GM19455 (cell line): Measurements from ENCODE around the gene PLAGL1.
"Not testable (repeated sequence)": the region's sequence is repeated elsewhere in the genome, so short reads cannot be mapped to it uniquely, and the experiment has no call there.

Experiments
- ATAC-seq: cut with Tn5 transposase; IDR thresholded peaks from one replicate; pipeline ENCODE4 v1.9.1; 2021; ENCODE audit not compliant: unreplicated experiment

PLAGL1 gene

DNA sequence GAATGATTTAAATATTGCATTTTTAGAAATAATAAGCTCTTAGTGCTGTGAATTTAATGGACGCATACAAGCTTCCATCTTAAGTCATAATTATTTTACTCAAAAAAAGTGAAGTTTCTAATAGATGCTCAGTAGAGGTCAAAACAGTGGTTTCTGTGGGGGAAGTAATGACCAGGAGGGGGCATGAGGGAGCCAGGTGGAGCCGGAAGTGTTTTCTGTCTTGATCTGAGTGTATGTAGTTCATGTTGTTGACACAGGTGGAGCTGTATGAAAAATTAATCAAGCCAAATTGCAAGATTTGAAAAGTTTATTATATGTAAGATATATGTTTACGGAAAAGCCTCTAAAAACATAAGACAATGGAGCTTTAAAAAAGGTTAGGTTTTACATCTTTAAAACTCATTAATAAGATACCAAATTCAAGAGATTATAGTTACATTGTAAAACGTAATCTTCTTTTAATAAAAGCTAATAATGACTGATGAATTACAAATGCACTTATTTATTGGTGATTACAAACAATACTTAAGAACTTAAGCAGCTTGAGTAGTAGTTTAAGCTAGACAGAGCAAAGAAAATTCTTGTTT is 68.0 kb downstream of the PLAGL1 start:
- peak; percentile 100 for ATAC-seq

DNA sequence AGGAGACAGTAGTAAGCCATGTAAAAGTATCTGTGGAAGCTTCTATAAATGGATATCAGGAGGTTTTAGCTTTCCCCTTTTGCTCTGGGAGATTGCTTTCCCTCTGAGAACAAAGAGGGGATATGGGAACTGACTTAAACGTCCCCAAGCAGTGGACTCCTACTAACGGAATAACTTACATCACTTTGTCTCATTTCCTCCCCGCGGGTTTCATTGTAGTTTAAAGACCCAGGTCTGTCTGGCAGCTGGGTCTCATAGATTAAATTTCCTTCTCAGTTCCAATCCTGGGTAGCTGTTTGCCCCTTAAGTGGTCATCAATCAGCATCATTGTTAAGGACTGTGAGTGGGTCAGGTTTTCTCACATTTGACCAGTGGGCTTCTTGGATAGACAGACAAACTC is 68.7 kb downstream of the PLAGL1 start:
- no peak for ATAC-seq

DNA sequence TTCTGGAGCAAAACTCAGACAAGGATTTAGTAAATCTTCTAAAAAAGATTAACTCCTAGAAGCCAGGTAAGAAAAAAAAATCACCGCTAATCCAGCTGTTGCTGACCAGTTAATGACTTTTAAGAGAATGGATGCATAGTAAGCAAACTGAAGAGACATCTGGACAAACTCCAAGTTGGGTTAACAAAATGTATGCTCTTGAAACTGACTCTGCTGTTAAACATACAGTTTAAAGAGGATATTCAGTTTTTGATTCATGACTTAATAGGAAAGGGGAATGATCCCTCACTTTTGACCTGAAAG is 70.4 kb downstream of the PLAGL1 start:
- no peak for ATAC-seq

GRCh38 chr6:143936778-143937667 is 71.0 kb downstream of the PLAGL1 start:
- no peak for ATAC-seq

DNA sequence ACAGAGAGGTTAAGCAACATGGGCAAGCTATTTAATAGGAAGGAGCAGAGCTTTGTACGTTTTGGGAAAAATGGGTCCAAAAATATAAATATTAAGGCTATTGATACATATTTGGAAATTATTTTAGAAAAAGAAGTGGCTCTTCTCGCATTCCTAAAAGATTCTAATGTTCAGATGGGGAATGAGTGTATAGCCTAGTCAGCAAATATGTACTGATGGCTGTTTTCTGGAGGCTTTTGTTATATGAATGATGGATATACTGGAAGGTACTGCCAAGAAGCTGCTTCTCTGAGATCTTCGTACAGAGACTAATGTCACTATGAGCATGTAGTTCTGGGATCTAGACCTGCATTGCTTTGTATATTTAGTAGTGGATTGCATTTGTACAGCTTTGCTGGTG is 71.7 kb downstream of the PLAGL1 start:
- ATAC-seq = no peak

DNA sequence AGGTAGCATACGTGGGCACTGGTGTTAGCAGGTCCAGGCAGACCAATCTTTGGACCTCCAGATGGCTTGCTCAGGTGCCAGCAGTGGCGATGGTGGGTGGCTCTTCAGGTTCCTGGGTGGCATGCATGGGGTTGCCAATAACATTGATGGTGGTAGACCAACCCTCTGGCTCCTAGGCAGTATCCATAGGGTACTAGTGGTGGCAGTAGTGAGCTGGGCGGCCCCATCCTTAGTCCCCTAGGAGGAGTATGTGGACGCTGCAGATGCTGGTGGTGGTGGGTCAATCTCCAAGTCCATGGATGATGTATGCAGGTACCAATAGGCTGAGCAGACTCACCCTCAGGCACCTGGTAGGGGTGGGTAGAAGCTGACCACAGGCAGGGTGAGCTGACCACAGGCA is 73.2 kb downstream of the PLAGL1 start:
- no peak for ATAC-seq

DNA sequence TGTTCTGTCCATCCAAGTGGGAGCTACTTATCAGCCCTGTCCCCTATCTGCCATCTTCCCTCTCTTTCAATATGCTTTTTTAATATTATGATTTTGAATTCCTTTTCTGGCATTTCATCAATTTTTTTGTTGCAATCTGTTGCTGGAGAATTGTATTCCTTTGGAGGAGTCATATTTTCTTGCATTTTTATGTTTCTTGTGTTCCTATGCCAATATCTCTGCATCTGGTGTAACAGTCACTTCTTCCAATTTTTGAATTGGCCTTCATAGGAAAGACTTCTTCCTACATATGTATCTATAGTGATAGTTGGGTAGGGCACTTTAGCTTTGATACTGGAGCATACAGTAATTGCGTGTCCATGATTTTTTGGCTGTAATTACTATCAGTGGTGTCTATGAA is 73.7 kb downstream of the PLAGL1 start:
- ATAC-seq = no peak

DNA sequence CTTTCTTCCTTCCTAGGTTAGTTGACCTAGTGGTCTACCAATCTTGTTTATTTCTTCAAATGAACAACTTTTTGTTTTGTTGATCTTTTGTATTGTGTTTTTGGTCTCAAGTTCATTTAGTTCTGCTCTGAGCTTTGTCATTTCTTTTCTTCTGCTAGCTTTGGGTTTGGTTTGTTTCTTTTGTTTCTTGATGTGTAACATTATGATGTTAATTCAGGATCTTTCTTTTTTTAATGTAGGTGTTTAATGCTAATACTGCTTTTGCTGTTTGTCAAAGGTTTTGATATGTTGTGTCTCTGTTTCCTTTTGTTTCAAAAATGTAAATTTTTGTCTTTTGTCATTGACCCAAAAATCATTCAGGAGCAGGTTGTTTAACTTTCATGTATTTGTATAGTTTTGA is 78.1 kb downstream of the PLAGL1 start:
- ATAC-seq = no peak

GRCh38 chr6:143928853-143929252 is 79.2 kb downstream of the PLAGL1 start:
- no peak for ATAC-seq

DNA sequence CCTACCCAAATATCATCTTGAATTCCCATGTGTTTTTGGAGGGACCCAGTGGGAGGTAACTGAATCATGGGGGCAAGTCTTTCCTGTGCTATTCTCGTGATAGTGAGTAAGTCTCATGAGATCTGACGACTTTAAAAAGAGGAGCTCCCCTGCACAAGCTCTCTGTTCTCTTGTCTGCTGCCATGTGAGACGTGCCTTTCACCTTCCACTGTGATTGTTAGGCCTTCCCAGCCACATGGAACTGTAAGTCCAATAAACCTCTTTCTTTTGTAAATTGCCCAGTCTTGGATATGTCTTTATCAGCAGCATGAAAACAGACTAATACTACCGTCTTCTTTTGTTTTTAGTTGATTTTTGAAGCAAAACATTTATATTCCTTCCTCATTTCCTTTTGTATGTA is 91.0 kb downstream of the PLAGL1 start:
- ATAC-seq = not testable (repeated sequence)

GRCh38 chr6:143912671-143913070 is 95.4 kb downstream of the PLAGL1 start:
- ATAC-seq = no peak

DNA sequence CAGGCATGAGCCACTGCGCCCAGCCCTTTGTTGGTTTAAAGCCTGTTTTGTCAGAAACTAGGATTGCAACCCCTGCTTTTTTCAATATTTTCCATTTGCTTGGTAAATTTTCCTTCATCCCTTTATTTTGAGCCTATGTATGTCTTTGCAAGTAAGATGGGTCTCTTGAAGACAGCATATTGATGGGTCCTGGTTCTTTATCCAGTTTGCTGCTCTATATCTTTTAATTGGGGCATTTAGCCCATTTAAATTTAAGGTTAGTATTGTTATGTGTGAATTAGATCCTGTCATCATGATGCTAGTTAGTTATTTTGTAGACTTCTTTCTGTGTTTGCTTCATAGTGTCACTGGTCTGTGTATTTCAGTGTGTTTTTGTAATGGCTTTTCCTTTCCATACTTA is 97.0 kb downstream of the PLAGL1 start:
- no peak for ATAC-seq

GRCh38 chr6:143902827-143903226 is 105.2 kb downstream of the PLAGL1 start:
- ATAC-seq = no peak

DNA sequence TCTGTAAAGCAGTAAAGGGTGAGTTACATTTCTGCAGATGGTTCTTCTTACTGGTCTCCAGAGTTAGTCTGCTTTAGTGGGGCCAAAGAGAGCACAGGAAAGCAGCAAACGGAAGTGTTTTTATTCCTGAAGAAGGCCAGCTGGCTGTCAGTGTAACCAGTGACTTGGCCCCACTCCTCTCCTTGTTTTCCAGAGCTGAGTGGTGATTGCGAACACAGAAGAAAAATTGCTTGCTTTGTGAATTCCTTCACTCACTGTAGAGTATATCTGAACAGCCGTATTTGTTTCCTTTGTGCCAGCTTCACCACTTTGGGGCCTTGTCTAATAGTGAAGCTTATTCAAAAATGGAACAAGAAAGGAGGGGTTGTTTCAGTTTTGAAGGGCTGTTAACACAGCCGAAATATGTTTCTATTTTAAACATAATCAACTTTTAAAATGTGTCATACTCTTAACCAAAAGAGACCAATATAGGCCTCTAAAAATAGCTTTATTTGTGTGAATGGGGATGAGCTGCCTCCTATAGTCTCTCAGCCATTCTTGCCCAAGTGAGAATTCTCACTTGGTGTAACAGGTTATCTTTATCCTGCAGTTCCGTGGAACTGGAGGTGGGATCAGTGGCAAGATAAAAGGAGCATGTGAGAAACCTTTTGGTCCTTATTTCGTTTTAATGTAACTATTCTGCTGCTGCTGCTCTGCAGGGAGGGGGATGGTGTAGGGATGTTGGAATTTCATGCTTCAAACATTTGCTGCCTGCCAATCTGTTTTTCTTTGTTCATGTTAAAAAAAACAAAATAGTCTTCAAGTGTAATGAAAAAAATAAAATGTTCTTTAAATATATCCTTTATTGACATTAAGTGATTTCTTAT is 105.9 kb downstream of the PLAGL1 start:
- ATAC-seq = peak; percentile 97

DNA sequence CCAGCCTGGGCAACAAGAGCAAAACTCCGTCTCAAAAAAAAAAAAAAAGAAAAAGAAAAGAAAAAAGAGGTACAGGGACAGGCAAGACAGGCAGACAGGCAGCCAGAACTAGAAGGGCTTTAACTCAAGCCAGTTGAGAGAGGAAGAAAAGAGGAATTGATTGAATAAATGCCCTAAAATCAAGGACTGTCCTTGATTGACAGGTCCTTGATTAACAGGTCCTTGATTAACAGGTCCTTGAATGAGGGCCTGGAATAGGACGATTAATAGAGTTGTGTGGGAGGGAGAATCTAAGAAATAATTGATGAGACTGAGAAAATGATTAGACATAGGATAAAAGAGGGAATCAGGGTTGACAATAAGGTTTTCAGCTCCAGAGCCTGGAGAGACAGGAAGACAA is 107.7 kb downstream of the PLAGL1 start:
- ATAC-seq = no peak

GRCh38 chr6:143896126-143896860 is 111.8 kb downstream of the PLAGL1 start:
- no peak for ATAC-seq

DNA sequence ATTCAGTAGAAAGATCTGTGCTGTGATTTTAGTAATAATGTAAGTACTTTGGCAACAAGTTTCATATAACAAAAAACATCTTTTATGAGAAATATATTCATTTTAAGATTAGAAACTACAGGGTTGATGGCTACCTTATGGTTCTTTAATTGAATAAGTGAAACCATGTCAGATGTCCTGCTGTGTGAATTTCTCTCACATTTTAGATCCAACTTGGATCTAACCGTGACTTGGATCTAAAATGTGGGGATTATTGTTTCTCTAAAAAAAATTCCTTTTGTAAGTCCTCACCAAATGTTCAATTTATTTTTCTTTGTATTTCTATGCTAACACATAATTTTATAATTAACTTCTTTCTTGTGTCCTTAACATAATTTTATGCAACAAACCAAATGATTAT is 113.4 kb downstream of the PLAGL1 start:
- ATAC-seq = no peak
